GM12865 (cell line): ENCODE results near the gene DHRS12.

Source experiments
- DNase-seq: peaks from one replicate; pipeline ENCODE4 v3.0.0; 2010; ENCODE audit warnings: low read depth
- H3K4me3 ChIP-seq: 2 replicates; pipeline ENCODE4 v1.5.1; 2011; ENCODE audit warnings: mild to moderate bottlenecking, low read depth, low read length, control low read depth
- CTCF ChIP-seq: IDR thresholded peaks from 2 replicates; pipeline ENCODE4 v1.5.1; 2011; ENCODE audit warnings: low read length, control low read depth, low read depth, inconsistent platforms; ENCODE audit not compliant: insufficient read depth; ENCODE audit errors: missing control alignments

Gene DHRS12

GRCh38 chr13:51740698-51741097 lies 63.3 kb downstream of the DHRS12 start:
- H3K4me3 ChIP-seq: no peak overlapping the region
- no peak for DNase-seq
- no peak for TF ChIP-seq CTCF

- no peak for TF ChIP-seq CTCF
- DNase-seq: no peak
- H3K4me3 ChIP-seq: no peak overlapping the region
Observed at GRCh38 chr13:51739027-51739764, 64.8 kb downstream of the DHRS12 start.

GRCh38 chr13:51738226-51738905 lies 65.6 kb downstream of the DHRS12 start:
- DNase-seq: no peak
- no peak overlapping the region for H3K4me3 ChIP-seq
- no peak for TF ChIP-seq CTCF

DNA sequence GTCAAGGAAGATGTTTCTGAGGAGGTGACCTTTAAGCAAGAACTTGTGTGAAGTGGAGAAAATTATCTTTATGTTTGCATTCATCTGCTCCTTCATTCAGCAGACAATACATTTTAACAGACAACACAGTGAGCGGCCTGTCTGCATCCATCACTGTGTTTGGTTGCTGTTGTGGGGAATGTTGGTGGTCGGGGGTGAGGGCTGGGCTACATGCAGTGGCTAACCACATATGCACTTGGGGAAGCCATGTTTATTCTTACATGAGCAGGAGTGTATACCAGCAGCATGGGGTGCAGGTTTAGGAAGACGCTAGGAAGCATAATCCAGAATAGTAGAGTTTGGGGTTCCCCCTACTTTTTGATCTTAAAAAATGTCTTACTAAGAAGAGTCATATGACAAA lies 66.4 kb downstream of the DHRS12 start:
- no peak for DNase-seq

GRCh38 chr13:51734786-51735185 lies 69.2 kb downstream of the DHRS12 start:
- DNase-seq: no peak
- H3K4me3 ChIP-seq: no peak overlapping the region
- no peak for TF ChIP-seq CTCF

More for the DNA sequence above, 66.4 kb downstream of the DHRS12 start:
- no peak overlapping the region for H3K4me3 ChIP-seq
- no peak for TF ChIP-seq CTCF

DNA sequence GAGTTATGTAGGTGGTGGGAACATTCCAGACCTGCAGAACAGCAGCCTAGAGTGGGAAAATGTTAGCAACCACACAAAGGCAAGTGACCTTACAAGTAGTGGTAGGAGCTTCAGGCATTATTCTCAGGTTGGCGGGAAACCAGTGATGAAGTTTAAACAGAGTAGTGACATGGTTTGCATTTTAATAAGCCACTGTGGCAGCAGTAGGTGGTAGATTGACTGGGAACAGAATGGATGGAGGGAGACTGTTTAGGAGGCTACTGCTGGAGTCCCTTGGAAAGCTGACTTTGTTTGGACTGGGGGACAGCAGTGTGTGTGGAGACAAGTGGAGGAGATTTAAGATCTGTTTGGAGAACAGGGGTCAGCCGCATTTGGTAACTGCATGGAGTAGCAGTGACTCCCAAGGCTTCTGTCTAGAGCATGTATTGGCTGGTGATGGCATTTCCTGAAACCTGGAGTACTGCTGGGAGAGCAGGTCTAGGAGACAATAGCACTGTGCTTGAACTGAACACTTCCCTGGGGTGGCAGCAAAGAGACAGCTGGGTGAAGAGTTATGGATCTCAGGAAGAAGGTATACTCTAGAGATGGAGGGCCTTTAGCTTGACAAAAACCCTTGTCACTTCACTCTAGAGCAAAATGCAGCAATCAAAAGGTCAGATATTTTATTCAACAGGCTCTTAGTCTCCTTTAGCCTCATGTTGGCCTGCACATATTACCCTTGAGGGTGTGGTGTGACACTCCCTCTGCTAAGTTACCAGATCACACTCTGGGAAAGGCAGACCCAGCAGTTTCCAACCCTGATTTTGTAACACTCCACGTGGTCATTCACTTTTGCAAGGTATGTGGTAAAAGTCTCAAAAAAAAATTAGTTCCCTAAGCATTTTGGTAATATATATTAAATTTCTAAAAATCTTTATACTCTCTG lies 70.3 kb downstream of the DHRS12 start:
- TF ChIP-seq CTCF: no peak
- no peak overlapping the region for H3K4me3 ChIP-seq
- DNase-seq: no peak
